GM12872 (cell line): ENCODE measurements around the gene ZC3H12D.

Experiments used
- CTCF ChIP-seq: IDR thresholded peaks from 3 replicates; pipeline ENCODE4 v1.5.1; 2011; ENCODE audit warnings: low read depth, mild to moderate bottlenecking, low read length, moderate library complexity; ENCODE audit not compliant: insufficient read depth

The ZC3H12D gene

GRCh38 chr6:149419696-149420404, 65.0 kb downstream of the ZC3H12D start:
- no peak for TF ChIP-seq CTCF

- no peak for TF ChIP-seq CTCF
Measured at GRCh38 chr6:149414821-149415220, 70.0 kb downstream of the ZC3H12D start.

- no peak for TF ChIP-seq CTCF
Measured at GRCh38 chr6:149414009-149414408, 70.8 kb downstream of the ZC3H12D start.

DNA sequence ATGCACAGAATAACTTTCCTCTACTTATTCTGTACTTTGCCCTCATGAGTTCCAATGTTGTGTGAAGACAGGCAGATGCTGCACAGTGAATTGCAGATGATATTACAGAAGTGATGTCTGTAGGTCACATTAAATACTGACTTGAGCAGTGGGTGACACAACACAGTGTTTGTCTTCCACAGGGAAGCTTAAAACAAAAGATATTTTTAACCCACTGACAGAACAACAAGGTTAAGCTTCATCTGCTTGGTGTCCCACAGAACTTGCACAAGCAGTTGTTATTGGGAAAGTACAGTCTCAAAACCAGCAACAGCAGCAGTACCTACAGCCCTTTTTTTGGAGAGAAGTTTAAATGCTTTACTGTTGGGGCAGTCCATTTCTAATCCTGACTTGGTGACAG, 74.3 kb downstream of the ZC3H12D start:
- TF ChIP-seq CTCF, result no peak

- no peak for TF ChIP-seq CTCF
Measured at GRCh38 chr6:149409617-149410016, 75.2 kb downstream of the ZC3H12D start.

GRCh38 chr6:149405823-149406765, 78.7 kb downstream of the ZC3H12D start:
- no peak for TF ChIP-seq CTCF

DNA sequence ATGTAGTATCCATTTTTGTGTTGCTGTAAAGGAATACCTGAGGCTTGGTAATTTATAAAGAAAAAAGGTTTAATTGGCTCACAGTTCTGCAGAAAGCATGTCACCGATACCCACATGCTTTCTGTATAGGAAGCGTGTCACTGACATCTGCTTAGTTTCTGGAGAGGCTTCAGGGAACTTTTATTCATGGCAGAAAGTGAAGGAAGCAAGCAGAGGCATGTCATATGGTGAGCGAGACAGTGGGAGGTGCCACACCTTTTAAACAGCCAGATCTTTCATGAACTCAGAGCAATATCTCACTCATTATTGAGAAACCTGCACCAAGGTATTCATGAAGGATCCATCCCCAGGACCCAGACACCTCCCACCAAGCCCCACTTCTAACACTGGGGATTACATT, 81.3 kb downstream of the ZC3H12D start:
- no peak for TF ChIP-seq CTCF
